GM18517 (cell line): ENCODE results near the gene QRFP.
"Not testable (repeated sequence)": the region's sequence is repeated elsewhere in the genome, so short reads cannot be mapped to it uniquely, and the experiment has no call there.

Experiments
- ATAC-seq: cut with Tn5 transposase; IDR thresholded peaks from one replicate; pipeline ENCODE4 v1.9.1; 2021; ENCODE audit warnings: mild to moderate bottlenecking, moderate library complexity; ENCODE audit not compliant: unreplicated experiment

Gene QRFP

DNA sequence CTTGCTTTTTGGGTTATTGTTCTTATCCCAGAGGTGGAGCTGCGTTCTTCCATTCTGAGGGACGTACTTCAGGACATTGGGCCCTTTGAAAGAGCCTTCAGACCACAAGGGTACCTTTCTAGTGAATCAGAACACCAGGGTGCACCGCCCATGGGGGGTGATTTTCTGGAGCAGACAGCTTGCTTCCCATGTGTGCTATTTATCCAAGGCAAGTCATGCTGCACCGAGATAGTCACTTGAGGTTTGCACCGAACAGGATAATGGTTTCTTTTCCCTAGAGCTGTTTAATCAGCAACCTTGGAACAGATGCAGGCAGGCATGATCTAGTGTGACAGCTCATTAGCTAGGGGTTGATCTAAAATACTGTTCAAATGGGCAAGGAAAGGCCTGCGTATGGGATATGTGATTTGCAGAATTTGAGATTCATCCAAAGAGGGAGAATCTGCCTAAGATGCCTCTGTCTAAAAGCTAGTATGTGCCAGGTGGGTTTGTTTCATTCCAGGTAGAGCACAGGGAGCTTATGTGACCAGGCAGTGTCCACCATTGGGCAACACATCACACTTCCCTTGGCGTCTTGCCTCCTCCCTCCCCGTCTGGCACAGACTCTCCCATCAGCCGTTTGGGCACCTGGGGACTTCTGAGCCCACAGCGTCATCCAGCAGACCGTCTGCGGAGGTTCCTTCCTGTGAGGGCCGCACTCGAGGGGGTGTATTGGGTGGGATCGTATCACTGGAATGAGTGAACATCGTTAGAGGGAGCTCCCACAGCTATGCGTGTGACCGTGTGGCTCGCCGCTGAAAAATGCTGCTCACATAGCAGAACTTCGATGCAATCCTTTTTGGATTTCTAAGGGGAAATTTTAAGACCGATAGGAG lies 38.5 kb downstream of the QRFP start:
- ATAC-seq, result no peak

DNA sequence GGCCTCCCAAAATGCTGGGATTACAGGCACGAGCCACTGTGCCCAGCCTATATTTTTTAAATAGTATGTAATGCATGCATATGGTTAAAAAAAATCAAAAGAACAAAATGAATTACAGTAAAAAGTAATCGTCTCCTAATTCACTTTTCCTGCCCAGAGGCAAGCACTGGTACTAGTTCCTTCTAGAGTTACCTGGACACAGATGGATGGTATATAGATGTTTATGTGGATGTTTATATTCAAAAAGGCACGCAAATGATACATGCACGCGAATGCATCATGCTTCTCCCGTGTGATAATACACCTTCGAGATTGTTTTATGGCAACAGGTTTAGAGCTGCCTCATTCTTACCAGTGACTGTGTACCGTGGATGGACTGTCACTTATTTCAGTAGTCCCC lies 40.1 kb downstream of the QRFP start:
- ATAC-seq, result no peak

DNA sequence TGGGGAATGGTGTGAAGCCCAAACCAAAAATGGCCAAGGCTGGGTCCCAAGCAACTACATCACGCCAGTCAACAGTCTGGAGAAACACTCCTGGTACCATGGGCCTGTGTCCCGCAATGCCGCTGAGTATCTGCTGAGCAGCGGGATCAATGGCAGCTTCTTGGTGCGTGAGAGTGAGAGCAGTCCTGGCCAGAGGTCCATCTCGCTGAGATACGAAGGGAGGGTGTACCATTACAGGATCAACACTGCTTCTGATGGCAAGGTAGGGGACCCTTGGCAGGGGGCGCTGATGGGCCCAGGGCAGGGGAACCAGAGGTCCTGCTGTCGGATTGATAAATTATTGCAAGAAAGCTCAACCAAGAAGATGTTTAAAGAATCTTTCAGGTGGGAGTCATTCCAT lies 41.8 kb downstream of the QRFP start:
- ATAC-seq, result no peak

DNA sequence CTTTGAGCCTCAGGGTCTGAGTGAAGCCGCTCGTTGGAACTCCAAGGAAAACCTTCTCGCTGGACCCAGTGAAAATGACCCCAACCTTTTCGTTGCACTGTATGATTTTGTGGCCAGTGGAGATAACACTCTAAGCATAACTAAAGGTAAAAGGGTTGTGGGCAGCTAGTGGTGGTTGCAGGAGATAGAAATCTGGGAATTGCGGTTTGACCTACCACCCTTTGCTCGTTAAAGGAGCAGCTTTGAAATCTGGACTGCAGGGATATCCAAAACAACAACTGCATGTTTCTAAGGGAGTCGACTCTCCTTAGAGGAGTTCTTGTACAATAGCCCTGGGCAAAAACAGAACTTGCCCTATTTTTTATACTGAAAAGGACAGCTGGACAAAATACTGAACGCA lies 42.5 kb downstream of the QRFP start:
- ATAC-seq, result no peak

DNA sequence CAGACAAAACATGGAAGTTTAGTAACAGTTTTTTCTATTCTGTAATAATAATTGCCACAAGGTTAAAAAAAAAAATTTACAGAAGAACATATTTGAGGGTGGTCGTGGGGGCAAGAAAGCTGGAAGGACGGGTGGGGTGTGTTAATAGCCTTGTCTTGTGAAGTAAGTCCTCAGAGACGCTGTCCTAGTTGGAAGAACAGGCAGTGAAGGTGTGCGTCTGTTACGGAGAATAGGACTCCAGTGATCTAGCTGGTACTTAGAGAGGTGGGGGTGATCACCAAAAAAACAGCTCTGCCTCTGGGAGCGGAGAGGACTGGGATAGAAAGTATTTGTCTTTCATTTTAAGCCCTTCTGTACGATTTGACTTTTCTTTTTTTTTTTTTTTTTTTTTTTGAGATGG lies 43.8 kb downstream of the QRFP start:
- ATAC-seq, result no peak

DNA sequence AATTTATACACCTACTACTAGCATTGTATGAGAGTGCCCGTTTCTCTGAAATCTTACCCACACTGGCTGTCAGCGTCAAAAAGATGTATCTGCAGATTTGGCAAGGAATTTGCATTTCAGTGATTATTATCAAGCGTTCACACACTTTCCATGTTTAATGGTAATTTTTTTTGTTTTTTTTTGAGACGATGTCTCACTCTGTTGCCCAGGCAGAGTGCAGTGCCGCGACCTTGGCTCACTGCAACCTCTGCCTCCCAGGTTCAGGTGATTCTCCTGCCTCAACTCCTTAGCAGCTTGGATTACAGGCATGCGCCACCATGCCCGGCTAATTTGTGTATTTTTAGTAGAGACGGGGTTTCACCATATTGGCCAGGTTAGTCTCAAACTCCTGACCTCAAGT lies 47.3 kb downstream of the QRFP start:
- ATAC-seq, result no peak

DNA sequence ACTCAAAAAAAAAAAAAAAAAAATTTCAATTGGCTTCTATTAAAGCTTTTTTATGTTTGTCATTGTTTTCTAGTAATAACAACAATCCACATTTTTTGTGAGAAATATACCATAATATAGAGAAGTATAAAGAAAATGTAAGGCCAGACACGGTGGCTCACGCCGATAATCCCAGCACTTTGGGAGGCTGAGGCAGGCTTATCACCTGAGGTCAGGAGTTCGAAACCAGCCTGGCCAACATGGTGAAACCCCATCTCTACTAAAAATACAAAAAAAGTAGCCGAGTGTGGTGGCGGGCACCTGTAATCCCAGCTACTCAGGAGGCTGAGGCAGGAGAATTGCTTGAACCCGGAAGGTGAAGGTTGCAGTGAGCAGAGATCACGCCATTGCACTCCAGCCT lies 48.1 kb downstream of the QRFP start:
- not testable (repeated sequence) for ATAC-seq

DNA sequence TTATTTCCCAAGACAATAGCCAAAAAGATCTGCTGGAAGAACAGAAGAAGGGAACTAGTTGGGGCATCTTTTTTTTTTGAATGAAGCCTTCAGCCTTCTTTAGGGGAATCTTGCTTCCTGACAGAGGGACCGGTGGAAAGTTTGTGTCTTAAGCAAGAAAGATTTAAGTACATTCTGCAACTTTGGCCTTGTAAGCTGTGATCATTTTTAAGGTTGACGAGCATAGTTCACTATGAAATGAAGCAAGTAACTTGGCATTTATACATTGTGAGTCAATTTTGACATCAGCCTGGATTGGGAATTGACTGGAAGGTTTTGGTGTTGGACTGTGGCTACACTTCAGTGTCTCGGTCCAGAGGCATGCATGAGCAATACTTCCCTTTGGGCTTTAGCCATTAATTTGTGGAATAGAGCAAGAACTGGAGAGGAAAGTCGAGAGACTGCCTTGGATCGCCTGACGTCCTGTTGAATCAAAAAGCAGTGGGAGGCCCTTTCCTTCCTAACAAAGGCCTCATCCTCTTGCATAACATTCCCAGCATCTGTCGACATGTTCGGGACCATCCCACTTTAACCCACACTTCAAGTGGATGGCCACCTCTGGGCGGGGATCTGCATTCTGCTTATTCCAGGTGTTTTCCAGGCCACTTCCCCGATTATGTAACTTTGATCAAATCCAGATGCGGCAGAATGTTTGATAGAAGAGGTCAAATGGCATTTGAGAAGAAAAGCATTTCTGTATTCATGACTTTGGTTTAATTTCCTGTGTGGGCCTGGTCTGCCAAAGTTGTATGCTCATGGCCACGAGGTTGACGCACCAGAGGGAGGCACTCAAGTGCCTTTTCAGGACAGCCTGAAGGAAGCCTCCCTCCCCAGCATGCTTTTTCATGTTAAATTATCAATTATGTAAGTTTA lies 49.0 kb downstream of the QRFP start:
- no peak for ATAC-seq

DNA sequence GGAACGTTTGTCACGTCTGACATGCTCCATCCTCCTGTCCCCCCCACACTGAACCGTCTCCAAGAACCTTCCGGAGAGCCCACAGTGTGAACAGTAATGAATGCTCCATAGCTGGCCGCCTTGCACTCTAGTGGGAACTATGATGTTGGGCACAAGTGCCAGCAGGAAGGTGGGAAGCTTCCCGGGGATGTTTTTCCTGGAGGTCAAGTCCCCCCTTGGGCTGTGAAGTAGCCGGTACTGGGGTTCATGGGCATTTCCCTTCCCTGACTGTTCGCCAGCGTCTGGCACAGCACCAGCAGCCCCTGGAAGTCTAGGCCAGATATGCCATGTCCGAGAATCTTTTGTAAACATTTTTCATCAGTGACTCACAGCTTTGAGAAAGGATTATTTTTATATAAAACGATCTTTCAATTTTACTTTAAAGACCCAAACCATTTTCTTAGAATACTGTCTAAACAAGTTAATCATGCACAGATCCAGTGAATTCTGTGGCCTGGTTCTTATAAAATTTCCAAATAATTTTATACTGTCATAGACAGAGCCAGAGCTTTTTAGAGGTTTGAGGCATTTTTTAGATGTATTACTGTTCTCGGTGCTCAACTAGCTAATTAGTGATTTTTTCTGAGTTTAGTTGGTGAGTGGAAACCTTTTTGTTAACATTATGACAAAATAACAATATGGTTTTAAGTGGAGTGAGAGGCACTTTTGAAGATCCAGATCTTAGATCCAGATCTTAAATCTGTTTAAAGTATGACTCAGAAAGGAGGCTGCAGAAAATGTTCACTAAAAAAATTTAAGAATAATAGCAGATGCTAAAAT lies 49.9 kb downstream of the QRFP start:
- no peak for ATAC-seq

DNA sequence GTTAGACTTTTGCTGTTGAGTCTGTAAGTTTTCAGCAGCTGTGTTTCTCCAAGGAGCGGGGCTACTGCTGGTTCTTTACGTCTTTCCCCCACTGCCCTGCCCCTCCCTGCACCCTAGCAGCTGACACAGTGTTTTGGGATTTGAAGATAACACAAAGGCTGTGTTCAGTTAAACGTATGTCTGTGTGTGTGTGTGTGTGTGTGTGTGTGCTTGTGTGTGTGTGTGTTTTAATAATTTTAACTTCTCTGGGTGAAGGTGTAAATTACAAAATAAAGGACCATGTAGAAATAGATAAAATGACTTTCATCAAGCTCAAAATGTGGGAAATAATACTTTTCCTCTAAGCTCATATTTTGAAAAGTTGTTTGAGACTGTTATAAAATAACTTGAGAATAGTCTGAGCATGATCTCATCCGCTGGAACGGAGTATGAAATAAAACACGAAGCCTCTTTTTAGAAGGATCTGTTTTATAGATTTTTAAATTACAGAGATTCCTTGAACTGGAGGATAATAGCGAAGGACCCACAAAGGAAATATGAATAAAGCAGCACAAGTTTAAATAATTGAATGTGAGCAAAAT lies 50.6 kb downstream of the QRFP start:
- no peak for ATAC-seq

DNA sequence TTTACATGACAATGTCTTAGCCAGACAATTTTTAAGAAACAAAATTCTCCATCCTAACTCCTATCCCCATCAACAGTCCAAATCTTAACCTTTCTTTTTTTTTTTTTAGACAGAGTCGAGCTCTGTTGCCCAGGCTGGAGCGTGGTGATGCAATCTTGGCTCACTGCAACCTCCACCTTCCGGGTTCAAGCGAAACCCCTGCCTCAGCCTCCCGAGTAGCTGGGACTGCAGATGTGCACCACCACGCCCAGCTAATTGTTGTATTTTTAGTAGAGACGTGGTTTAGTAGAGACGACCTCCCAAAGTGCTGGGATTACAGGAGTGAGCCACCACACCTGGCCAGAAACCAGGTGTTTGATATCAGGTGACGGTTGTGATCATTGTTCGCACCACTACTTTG lies 51.4 kb downstream of the QRFP start:
- ATAC-seq, result no peak

DNA sequence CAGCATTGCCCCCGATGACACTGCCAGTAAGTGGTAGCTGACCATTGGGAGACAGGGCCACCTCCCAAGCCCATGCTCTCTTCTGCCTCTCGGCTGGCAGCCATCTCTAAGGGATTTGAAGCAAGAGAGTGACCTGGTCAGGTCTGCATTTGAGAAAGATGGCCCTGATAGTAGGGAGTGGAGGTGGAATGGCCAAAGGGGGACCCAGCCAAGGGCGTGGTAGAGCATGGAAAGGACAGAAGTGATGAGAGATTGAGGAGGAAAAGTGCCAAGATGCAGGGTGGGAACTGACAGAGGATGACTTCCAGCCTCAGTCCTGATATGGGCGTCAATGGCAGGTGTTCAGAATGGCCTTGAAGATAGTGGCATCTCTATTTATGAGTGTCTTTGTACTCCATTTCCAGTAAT lies 52.6 kb downstream of the QRFP start:
- ATAC-seq, result no peak

DNA sequence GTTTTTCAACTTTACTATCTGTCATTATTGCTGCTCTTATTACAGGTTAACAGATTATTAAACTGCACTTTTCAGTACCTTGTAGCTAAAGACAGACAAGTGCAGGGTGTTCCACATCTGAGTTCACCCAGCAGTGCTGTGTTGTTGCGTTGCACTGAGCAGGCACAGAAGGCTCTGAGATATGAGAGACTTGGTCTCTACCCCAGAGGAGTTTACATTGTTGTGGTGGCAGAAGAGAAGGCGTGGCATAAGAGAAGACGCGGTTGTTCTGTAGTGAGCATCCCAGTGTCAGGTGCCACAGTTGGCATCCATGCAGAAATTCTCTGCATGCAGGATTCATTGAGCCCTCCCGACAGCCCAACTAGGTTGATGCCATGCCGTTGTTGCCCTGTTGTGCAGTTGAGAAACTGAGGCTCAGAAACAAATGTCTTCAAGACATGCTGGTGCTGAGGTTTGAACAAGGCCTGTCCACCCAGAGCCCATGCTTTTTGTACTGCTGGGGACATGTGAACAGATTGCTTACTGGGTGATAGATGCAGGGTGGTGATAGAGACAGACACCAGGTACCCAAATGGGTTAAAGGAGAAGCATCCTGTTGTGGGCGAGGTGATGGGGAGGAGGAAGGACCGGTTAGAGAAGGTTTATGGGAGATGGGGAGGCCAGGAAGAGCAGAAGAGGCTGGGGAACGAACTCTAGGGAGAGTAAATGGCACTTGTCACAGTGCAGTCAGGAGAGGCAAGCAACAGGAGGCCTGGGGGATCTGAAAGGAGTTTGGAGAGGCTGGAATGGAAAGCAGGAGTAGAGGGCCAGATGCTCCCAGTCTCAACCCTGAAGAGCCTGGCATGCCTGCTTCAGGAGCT lies 53.3 kb downstream of the QRFP start:
- no peak for ATAC-seq
